Motor neuron (in vitro differentiated cells): ENCODE results near the gene TOM1L1. TPM values are rescaled to one million over a fixed set of nuclear protein-coding genes. Genes with fewer than 3 reads are reported as not detected.

ENCODE experiments used
- ATAC-seq, 8 experiments: fragments of 200-7000 bp; cut with Tn5 transposase; replicated peaks in 6 of 8; 2 replicates each; pipeline ENCODE4 v1.8.0; 2021; ENCODE audit warnings: mild to moderate bottlenecking in 8 of 8, moderate library complexity in 8 of 8
- H3K27ac ChIP-seq, 2 donors: fragments of 250-450 bp; sonication (Bioruptor Pico); 2 replicates each; pipeline ENCODE4 v1.9.0; 2021; ENCODE audit warnings: antibody characterized with exemption in 2 of 2, mild to moderate bottlenecking in 2 of 2, moderate library complexity in 1 of 2
- H3K4me1 ChIP-seq, 2 donors: fragments of 250-450 bp; sonication (Bioruptor Pico); replicated peaks in 1 of 2; 2 replicates each; pipeline ENCODE4 v1.6.1; 2021; ENCODE audit warnings: antibody characterized with exemption in 2 of 2, mild to moderate bottlenecking in 2 of 2, moderate library complexity in 1 of 2
- H3K4me3 ChIP-seq, 5 donors: fragments of 250-450 bp; sonication (Bioruptor Pico); 2 replicates each; pipeline ENCODE4 v1.9.0; 2021; ENCODE audit warnings: antibody characterized with exemption in 5 of 5, mild to moderate bottlenecking in 5 of 5, moderate library complexity in 4 of 5
- WGBS, 10 experiments: fragments of 450-650 bp; shearing (Covaris generic); methylation state at CpG; one replicate each; pipeline ENCODE4 v1.0.0; 2022; 5-methylcytosine and 5-hydroxymethylcytosine counted together
- in situ Hi-C, 9 experiments: fragments of 400-800 bp; cut with MboI; loops; one replicate each; pipeline ENCODE4 v1.15.0; 2021; ENCODE audit warnings: low sequenced_read_pairs in 9 of 9, low pct_unique_long_range_greater_than_20kb in 2 of 9; ENCODE audit not compliant: unreplicated experiment in 9 of 9
- total RNA-seq, 8 experiments: library from RNA; unstranded; fragments of 300-600 nt; gene quantifications; 2 replicates each; pipeline versions ENCODE4 v1.2.3 to v1.2.4, GENCODE V29; 2022

Gene TOM1L1
- total RNA-seq, 8 experiments from 2014 or later = 5.0 to 51.3 (median 14.9) TPM

DNA sequence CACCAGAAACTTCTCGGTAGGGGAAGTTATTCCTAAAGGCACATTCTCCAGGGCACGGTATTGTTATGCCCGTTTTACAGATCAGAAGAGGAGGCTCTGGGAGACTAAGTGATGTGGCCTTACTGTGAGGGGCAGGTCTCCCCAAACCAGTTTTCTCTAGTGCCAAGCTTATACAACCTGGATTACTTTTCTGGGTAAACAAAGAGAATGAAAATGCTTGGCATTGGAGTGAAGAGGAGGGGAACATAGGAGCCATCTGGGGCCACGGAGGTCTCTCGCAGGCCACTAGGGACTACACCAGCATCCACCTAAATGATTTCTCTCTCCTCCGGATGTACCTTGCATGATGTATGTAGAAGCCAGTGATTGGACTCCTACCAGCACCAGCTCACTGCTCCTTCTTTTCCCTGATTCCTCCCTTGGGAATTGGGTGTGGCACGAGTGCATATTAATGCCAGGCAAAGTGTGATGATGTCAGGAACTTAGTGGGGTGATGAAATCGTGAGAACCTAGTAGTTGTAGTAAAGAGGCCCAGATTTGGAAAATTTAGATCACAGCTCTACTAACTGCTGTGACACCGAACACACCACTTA, 674 bp downstream of the TOM1L1 start:
- peak in 6 of 8 experiments; percentile 2 to 60 (median 42) for ATAC-seq
- in situ Hi-C loops = no loop called here
- WGBS, 10 experiments = 0 to 80% (median 34%) methylated on average over 1 to 7 of the region's 9 CpGs; no CpG with 5 or more reads in 1 of the 10 experiments
- Histone ChIP-seq H3K4me3 (peak overlapping the region; percentile 30 to 53 (median 35)), H3K4me1 (peaks cover 10 to 12% of the 10 kb centered on the region in 2 donors), H3K27ac (no peak overlapping the region)

DNA sequence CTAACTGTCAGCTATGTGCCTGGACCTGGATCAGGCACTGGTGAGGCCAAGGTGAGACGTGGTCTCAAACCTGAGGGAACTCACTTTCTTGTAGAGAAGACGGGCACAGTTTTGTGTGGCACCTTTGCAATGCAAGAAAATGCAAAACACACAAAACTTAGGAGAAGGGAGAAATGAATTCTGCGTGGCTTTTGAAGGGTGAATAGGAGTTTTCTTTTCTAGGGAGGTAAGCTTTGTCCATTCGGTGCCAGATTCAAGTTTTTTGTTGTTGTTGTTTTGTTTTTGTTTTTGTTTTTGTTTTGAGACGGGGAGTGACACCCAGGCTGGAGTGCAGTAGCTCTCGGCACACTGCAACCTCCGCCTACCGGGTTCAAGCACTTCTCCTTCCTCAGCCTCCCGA, 1.4 kb downstream of the TOM1L1 start:
- Histone ChIP-seq H3K4me3 (peak overlapping the region in 1 of 5 donors; percentile 45), H3K4me1 (peaks cover 10 to 12% of the 10 kb centered on the region in 2 donors), H3K27ac (no peak overlapping the region)
- ATAC-seq = no peak
- WGBS, 10 experiments = 65 to 95% (median 86%) methylated on average over 2 to 9 of the region's 9 CpGs; no CpG with 5 or more reads in 1 of the 10 experiments
- in situ Hi-C loops = no loop called here

DNA sequence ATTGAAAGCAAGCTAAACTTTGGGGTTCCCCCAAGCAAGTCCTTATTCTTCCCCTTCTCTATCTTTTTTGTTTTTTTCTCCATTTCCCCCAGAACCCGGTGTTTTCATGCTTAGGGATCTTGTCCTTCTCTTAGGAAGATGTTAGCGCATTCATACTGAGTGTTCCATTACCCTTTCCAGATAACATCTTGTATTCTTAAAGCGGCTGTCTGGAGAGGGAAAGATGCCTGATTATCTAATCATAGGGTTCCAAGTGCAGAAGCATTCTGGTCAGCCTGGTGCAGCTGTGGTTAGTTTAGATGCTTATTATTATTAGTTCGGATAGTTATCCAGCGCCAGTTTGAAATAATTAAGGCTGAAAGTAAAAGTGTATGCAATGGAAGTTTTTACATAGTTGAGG, 2.0 kb downstream of the TOM1L1 start:
- peaks cover 10 to 12% of the 10 kb centered on the region in 2 donors for H3K4me1 ChIP-seq
- H3K4me3 ChIP-seq = no peak overlapping the region
- WGBS, 10 experiments = 71 to 100% (median 83%) methylated on average over 1 to 5 of the region's 5 CpGs; no CpG with 5 or more reads in 1 of the 10 experiments
- in situ Hi-C loops = no loop called here
- no peak for ATAC-seq
- no peak overlapping the region for H3K27ac ChIP-seq

DNA sequence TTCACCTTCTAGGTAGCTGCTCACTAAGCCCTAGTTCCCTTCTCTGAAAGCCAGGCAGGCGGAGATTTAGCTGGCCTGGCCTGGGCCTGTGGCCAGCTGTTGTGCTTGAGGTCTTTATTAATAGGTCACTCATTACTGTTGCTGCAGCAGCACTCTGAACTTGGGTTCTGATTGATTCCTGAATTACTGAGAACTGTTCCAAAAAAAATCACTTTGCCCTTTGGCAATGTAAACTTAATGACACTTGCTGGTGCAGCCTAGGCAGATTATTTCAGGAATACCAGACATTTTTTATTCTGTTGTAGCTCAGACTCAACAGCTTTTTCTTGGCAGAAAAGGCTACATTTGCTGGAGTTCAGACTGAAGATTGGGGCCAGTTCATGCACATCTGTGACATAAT, 2.7 kb downstream of the TOM1L1 start:
- peak in 2 of 8 experiments; percentile 2 to 3 for ATAC-seq
- in situ Hi-C loops = no loop called here
- no peak overlapping the region for H3K27ac ChIP-seq
- H3K4me1 ChIP-seq = peaks cover 10 to 12% of the 10 kb centered on the region in 2 donors
- no peak overlapping the region for H3K4me3 ChIP-seq
- WGBS, 10 experiments = 80 to 83% methylated on average over 1 of the region's 1 CpG; no CpG with 5 or more reads in 8 of the 10 experiments

DNA sequence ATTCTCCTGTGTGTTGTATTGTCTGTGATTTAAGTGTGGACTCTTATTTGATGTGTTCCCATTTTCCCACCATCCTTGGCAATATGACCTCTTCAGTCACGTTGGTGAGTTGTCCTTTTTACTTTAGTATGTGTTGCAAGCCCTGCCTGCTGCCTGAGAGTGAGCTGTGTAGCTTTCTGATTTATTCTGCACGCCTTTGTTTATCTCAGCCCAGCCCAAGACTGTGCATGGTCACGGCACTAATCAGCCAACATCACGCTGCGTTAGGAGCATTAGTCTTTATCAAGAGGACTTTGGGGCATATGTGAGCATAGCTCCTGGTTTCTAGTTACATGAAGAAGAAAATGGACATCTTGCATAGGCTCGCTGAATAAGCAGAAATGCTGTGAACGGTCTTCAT, 6.0 kb downstream of the TOM1L1 start:
- in situ Hi-C loops = no loop called here
- WGBS, 10 experiments = 67 to 100% (median 93%) methylated on average over 2 to 7 of the region's 7 CpGs; no CpG with 5 or more reads in 3 of the 10 experiments
- ATAC-seq = peak in 3 of 8 experiments; percentile 25 to 71 (median 39)
- Histone ChIP-seq H3K4me1 (no peaks in the 10 kb centered on the region), H3K4me3 (no peak overlapping the region), H3K27ac (no peak overlapping the region)

DNA sequence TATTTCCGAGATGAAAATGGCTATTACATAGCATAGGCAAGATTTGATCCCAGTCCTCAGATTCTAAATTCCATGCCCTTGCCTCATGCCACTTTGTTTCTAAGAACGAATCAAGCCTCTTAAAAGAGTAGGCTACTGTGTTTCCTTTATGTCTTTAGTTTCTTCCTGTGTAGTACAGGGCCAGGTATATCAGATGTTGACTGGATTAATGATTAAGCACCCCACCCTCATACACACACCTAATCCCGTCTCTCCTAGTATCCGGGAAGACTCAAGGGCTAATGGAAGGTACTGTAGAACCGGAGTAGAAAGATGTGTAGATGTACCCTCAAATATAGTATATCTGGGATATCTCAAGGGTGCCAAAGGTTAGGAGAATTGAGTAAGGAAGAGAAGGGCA, 6.7 kb downstream of the TOM1L1 start:
- in situ Hi-C loops = no loop called here
- no peak overlapping the region for H3K27ac ChIP-seq
- no peaks in the 10 kb centered on the region for H3K4me1 ChIP-seq
- no peak for ATAC-seq
- no peak overlapping the region for H3K4me3 ChIP-seq
- WGBS, 10 experiments = 71 to 100% (median 100%) methylated on average over 1 to 5 of the region's 5 CpGs; no CpG with 5 or more reads in 1 of the 10 experiments

DNA sequence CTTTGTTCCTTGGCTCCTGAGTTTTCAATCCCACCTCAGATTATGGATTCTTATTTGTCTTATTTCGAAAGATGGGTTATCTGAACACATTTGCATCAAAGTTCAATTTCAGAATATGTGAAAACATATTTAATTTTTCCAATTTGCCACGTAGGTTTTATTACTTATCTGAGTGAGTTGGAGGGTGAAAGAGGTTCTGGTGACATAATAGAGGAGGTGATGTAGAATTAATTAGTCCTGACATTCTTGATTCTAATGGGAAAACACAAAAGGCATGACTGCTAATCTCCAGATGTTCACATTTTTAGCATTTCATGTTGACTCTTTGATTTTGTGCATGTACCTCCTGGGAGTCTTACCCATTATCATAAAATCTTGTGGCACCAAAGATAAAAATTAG, 9.1 kb downstream of the TOM1L1 start:
- in situ Hi-C loops = no loop called here
- no peaks in the 10 kb centered on the region for H3K4me1 ChIP-seq
- ATAC-seq = no peak
- H3K27ac ChIP-seq = no peak overlapping the region
- 28 to 100% (median 76%) methylated on average over 1 to 2 of the region's 2 CpGs; no CpG with 5 or more reads in 2 of the 10 experiments for WGBS, 10 experiments
- no peak overlapping the region for H3K4me3 ChIP-seq

DNA sequence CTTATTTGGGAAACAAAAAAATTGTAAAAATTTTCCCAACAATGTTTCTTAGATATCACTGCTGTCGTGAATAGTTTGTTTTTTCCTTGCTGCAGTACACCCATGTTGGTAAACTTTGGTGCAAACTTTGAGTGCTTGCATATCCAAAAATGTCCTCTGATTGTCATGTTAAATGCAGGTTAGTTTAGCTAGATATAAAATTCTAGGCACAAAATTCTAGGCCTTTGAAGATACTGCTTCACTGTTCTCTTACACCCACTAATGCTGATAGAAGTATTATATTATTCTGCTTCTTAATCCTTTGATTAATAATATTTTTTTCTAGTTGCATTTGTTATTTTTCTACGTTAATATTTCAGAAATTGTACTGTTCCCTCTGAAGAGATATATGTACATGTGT, 16.1 kb downstream of the TOM1L1 start:
- Histone ChIP-seq H3K4me1 (no peaks in the 10 kb centered on the region), H3K4me3 (no peak overlapping the region), H3K27ac (no peak overlapping the region)
- in situ Hi-C loops = no loop called here
- WGBS, 10 experiments = 26 to 100% (median 97%) methylated on average over 1 to 2 of the region's 2 CpGs; no CpG with 5 or more reads in 1 of the 10 experiments
- ATAC-seq = no peak

DNA sequence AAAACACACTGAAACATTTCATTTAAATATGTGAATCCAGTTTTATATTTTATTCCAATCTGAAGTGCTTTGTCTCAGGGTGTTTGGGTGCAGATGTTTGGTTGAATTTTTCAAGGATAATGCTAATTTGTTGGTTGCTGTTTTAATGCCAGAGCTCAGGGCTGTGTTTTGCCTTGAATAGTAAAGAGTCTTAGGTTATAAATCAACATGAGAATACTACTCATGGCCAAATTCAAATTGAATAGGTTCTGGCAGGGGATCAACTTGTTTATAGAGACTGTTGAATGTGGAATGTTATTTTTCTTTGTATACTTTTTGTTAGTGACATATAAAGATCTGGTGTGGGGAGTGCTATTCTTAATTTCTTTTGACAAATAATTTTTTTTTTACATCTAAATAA, 18.8 kb downstream of the TOM1L1 start:
- Histone ChIP-seq H3K4me3 (no peak overlapping the region), H3K4me1 (no peaks in the 10 kb centered on the region), H3K27ac (no peak overlapping the region)
- ATAC-seq = peak in 3 of 8 experiments; percentile 82 to 96 (median 91)
- in situ Hi-C loops = no loop called here

DNA sequence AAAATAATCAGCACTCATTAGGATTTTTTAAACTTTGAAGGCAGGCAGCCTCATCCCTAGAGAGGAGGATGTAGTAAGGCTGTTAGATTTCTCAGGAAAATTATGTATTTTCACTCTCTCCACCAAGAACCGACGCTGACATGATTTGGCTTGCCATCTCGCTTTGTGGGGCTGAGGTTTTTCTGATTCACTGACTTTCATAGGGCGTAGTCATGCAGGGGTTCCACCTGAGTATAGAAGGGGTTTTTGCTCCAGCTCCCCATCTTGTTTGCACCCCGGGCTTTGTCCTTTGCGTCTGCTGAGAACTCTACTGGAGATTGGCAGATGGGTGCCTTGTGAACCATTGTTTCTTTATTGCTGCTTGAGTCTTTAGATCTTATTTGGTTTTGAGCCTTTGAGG, 20.2 kb downstream of the TOM1L1 start:
- ATAC-seq = no peak
- Histone ChIP-seq H3K4me3 (no peak overlapping the region), H3K4me1 (no peaks in the 10 kb centered on the region), H3K27ac (no peak overlapping the region)
- in situ Hi-C loops = no loop called here
- 81 to 100% (median 98%) methylated on average over 2 to 5 of the region's 6 CpGs; no CpG with 5 or more reads in 4 of the 10 experiments for WGBS, 10 experiments

DNA sequence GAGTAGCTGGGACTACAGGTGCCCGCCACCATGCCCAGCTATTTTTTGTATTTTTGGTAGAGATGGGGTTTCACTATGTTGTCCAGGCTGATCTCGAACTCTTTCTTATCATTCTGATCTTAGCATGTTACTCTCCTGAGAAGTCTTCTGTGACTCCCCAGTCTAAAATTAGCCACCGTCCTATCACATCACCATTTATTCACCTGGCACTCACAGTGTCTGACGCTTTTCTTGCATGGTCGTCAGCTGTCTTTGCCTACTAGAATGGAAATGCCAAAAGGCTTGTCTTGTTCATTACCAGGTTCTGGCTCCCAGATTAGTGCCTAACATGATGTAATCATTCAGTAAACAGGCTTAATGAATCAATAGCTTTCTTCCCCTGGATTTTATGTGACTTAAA, 23.8 kb downstream of the TOM1L1 start:
- in situ Hi-C loops = no loop called here
- H3K4me1 ChIP-seq = no peaks in the 10 kb centered on the region
- H3K4me3 ChIP-seq = no peak overlapping the region
- no peak overlapping the region for H3K27ac ChIP-seq
- 85 to 100% (median 99%) methylated on average over 2 to 5 of the region's 5 CpGs for WGBS, 10 experiments
- no peak for ATAC-seq

DNA sequence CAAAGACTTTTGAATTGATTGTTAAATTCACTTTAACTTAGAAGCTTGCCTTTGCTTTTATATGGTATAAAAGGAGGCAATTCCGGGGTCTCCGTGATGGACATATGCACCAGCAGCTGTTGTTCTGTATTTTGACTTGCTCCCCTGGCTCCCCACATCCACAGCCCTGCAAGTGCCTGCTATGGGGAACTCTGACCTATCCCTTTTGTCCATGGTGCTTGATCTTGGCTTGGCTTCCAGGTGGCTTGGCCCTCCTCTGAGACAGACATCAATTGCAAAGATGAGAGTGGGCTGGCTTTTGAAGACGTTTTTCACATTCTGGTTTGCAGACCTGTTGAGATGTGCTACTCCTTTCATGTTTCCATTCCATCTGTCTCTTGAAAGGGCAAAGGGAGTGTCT, 26.9 kb downstream of the TOM1L1 start:
- no peak for ATAC-seq
- Histone ChIP-seq H3K4me1 (no peaks in the 10 kb centered on the region), H3K27ac (no peak overlapping the region), H3K4me3 (no peak overlapping the region)
- WGBS, 10 experiments = 40 to 92% (median 65%) methylated on average over 1 to 3 of the region's 3 CpGs; no CpG with 5 or more reads in 4 of the 10 experiments
- in situ Hi-C loops = no loop called here

DNA sequence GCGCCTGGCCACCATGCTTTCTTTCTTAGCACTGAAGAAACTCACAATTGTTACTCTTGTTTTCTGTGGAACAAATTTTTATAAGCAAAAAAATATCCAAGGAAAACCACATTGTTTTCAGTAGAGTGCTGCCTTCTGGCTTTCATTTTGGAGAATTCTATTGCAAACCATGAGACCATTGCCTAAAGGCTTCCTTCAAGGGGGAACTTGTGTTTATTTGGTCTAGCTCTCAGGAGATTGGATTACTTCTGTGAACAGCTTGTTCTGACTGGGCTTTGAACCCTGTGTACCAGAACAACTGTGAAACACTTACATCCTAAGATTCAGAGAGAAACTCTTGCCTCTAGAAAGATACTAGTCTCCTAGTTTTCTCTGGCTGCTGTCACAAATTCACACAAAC, 32.1 kb downstream of the TOM1L1 start:
- no peak for ATAC-seq
- in situ Hi-C loops = no loop called here

DNA sequence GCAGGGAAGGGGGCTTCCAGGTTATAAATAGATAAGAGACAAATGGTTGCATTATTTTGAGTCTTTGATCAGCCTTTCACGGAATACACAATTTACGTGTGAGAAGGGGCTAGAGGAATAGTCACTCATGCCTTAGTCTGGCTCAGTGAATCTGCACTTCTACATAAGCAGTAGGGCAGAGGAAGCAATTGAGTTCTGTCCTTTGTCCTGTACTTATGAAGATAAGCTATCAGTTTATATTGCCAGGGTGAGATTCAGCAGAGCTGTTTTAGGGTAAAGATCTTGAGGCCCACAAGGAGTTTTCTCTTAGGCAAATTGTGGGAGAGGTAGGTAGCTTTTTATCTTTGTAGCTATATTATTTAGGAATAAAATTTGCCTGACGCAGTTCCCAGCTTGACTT, 33.3 kb downstream of the TOM1L1 start:
- Histone ChIP-seq H3K27ac (no peak overlapping the region), H3K4me3 (no peak overlapping the region), H3K4me1 (no peaks in the 10 kb centered on the region)
- WGBS, 10 experiments = 85 to 100% (median 93%) methylated on average over 1 to 3 of the region's 3 CpGs; no CpG with 5 or more reads in 1 of the 10 experiments
- no peak for ATAC-seq
- in situ Hi-C loops = no loop called here

More for the DNA sequence above, 32.1 kb downstream of the TOM1L1 start:
- WGBS, 10 experiments = 80 to 100% methylated on average over 1 of the region's 1 CpG; no CpG with 5 or more reads in 8 of the 10 experiments
- no peak overlapping the region for H3K4me3 ChIP-seq
- H3K27ac ChIP-seq = no peak overlapping the region
- no peaks in the 10 kb centered on the region for H3K4me1 ChIP-seq
